Cardiac muscle cell (in vitro differentiated cells and primary cell): Measurements from ENCODE around the gene SHISA9. TPM values are rescaled to one million over a fixed set of nuclear protein-coding genes. Genes with fewer than 3 reads are reported as not detected.

ENCODE experiments used
- DNase-seq, 2 donors: peaks; one replicate each; pipeline versions ENCODE4 v3.0.0 to v3.0.0-alpha.2; 2010 to 2017; ENCODE audit warnings: low read depth in 1 of 2, low spot score in 1 of 2
- H3K27ac ChIP-seq: fragments of 200-600 bp; sonication (generic); 2 replicates; pipeline ENCODE4 v1.5.1; 2016
- H3K27me3 ChIP-seq: fragments of 200-600 bp; sonication (generic); 2 replicates; pipeline ENCODE4 v1.6.0; 2016; ENCODE audit warnings: control low read depth
- H3K36me3 ChIP-seq: fragments of 200-600 bp; sonication (generic); 2 replicates; pipeline ENCODE4 v1.5.1; 2016; ENCODE audit warnings: control low read depth
- H3K4me1 ChIP-seq: fragments of 200-600 bp; sonication (generic); 2 replicates; pipeline ENCODE4 v1.8.1; 2017; ENCODE audit warnings: low read depth, mild to moderate bottlenecking, mixed run types
- H3K4me3 ChIP-seq: fragments of 200-600 bp; sonication (generic); 2 replicates; pipeline ENCODE4 v1.5.1; 2016; ENCODE audit warnings: mild to moderate bottlenecking
- H3K9me3 ChIP-seq: fragments of 200-600 bp; sonication (generic); 2 replicates; pipeline ENCODE4 v1.5.1; 2017; ENCODE audit warnings: low read depth, mild to moderate bottlenecking, control low read depth
- CTCF ChIP-seq: IDR thresholded peaks from 2 replicates; pipeline ENCODE4 v1.5.1; 2012; ENCODE audit warnings: low read depth, mild to moderate bottlenecking, low read length
- polyA plus RNA-seq: library from polyadenylated mRNA; unstranded; fragments of >200 nt; fragmentation: Nextera tagmentation; extraction: Ambion mirVana; gene quantifications from 2 replicates; pipeline ENCODE4 v1.2.1, GENCODE V29; 2016
- total RNA-seq: library from RNA; depleted of rRNA; stranded (reverse); fragments of >200 nt; gene quantifications from 2 replicates; pipeline ENCODE4 v1.2.3, GENCODE V29; 2016

SHISA9 gene
- total and polyA plus RNA-seq, 2 experiments from 2014 or later: 0.03 TPM; not detected in 1

GRCh38 chr16:13154799-13155198 is 253.4 kb downstream of the SHISA9 start:
- no peaks in the 10 kb centered on the region for H3K36me3 ChIP-seq
- H3K4me1 ChIP-seq: no peaks in the 10 kb centered on the region

GRCh38 chr16:13155377-13155776 is 254.0 kb downstream of the SHISA9 start:
- Histone ChIP-seq H3K4me1 (no peaks in the 10 kb centered on the region), H3K27ac (no peak overlapping the region), H3K27me3 (no peaks in the 10 kb centered on the region), H3K36me3 (no peaks in the 10 kb centered on the region), H3K9me3 (no peaks in the 10 kb centered on the region), H3K4me3 (no peak overlapping the region)
- no peak for DNase-seq
- TF ChIP-seq CTCF: no peak

More at GRCh38 chr16:13154799-13155198, 253.4 kb downstream of the SHISA9 start:
- no peak overlapping the region for H3K4me3 ChIP-seq
- H3K27me3 ChIP-seq: no peaks in the 10 kb centered on the region
- no peaks in the 10 kb centered on the region for H3K9me3 ChIP-seq
- TF ChIP-seq CTCF: no peak
- no peak overlapping the region for H3K27ac ChIP-seq
- no peak for DNase-seq

GRCh38 chr16:13155780-13156179 is 254.4 kb downstream of the SHISA9 start:
- Histone ChIP-seq H3K27me3 (no peaks in the 10 kb centered on the region), H3K4me3 (no peak overlapping the region), H3K36me3 (no peaks in the 10 kb centered on the region), H3K9me3 (no peaks in the 10 kb centered on the region), H3K4me1 (no peaks in the 10 kb centered on the region), H3K27ac (no peak overlapping the region)
- DNase-seq: no peak
- no peak for TF ChIP-seq CTCF

- no peak overlapping the region for H3K4me3 ChIP-seq
- no peak for TF ChIP-seq CTCF
- H3K36me3 ChIP-seq: no peaks in the 10 kb centered on the region
- H3K27me3 ChIP-seq: no peaks in the 10 kb centered on the region
- H3K9me3 ChIP-seq: no peaks in the 10 kb centered on the region
- no peaks in the 10 kb centered on the region for H3K4me1 ChIP-seq
- no peak for DNase-seq
- H3K27ac ChIP-seq: no peak overlapping the region
These were observed 255.7 kb downstream of the SHISA9 start for GRCh38 chr16:13157082-13157481.

- H3K27ac ChIP-seq: no peak overlapping the region
- H3K9me3 ChIP-seq: no peaks in the 10 kb centered on the region
- no peak for DNase-seq
- no peaks in the 10 kb centered on the region for H3K27me3 ChIP-seq
- no peak overlapping the region for H3K4me3 ChIP-seq
- no peak for TF ChIP-seq CTCF
- H3K36me3 ChIP-seq: no peaks in the 10 kb centered on the region
- no peaks in the 10 kb centered on the region for H3K4me1 ChIP-seq
These were observed 257.0 kb downstream of the SHISA9 start for GRCh38 chr16:13158427-13158826.

- Histone ChIP-seq H3K9me3 (no peaks in the 10 kb centered on the region), H3K27ac (no peak overlapping the region), H3K36me3 (no peaks in the 10 kb centered on the region), H3K4me3 (no peak overlapping the region), H3K27me3 (no peaks in the 10 kb centered on the region), H3K4me1 (no peaks in the 10 kb centered on the region)
- no peak for DNase-seq
- no peak for TF ChIP-seq CTCF
These were observed 263.6 kb downstream of the SHISA9 start for GRCh38 chr16:13165024-13165423.
